Breast epithelium (tissue), 3 donors: ENCODE measurements around the gene ATP13A3.

Source experiments
- CTCF ChIP-seq, 3 donors: fragments of 450-650 bp; IDR thresholded peaks; one replicate each; pipeline ENCODE4 v1.5.1; 2016 to 2017; ENCODE audit warnings: antibody characterized with exemption in 3 of 3, mild to moderate bottlenecking in 3 of 3, moderate library complexity in 3 of 3
- POLR2A ChIP-seq: fragments of 450-650 bp; IDR thresholded peaks from one replicate; pipeline ENCODE4 v1.6.1; 2016; ENCODE audit warnings: antibody characterized with exemption, mild to moderate bottlenecking, moderate library complexity

- TF ChIP-seq CTCF (IDR thresholded peaks at IDR 0.05), result no peak
- TF ChIP-seq POLR2A, result no peak
Measured at GRCh38 chr3:194449913-194450312, 36.9 kb downstream of the ATP13A3 start.
